Gastrocnemius medialis (tissue), 4 donors: ENCODE measurements around the gene XG. TPM values are rescaled to one million over a fixed set of nuclear protein-coding genes. Genes with fewer than 3 reads are reported as not detected.

Source experiments
- ATAC-seq, 2 donors: fragments of 150-250 bp; one replicate each; pipeline ENCODE4 v1.9.1; 2016
- DNase-seq, 2 donors: peaks; one replicate each; pipeline ENCODE4 v3.0.0-alpha.2; 2019
- H3K27ac ChIP-seq, 4 donors: fragments of 200-600 bp; sonication (generic); 1 replicate in 1 of 4; 2 replicates in 3 of 4; pipeline ENCODE4 v1.5.1; 2016 to 2018; ENCODE audit warnings: mild to moderate bottlenecking in 2 of 4, moderate library complexity in 1 of 4
- H3K27me3 ChIP-seq, 3 donors: fragments of 200-600 bp; sonication (generic) in 2 of 3; 1 replicate in 1 of 3; 2 replicates in 2 of 3; pipeline versions ENCODE4 v1.5.1 to v1.6.0; 2016 to 2019; ENCODE audit warnings: mild to moderate bottlenecking in 1 of 3, moderate library complexity in 1 of 3
- H3K36me3 ChIP-seq, 2 donors: fragments of 200-600 bp; sonication (generic) in 1 of 2; one replicate each; pipeline ENCODE4 v1.5.1; 2017 to 2018
- H3K4me1 ChIP-seq, 2 donors: fragments of 200-600 bp; sonication (generic) in 1 of 2; one replicate each; pipeline ENCODE4 v1.5.1; 2016 to 2017; ENCODE audit warnings: mild to moderate bottlenecking in 2 of 2
- H3K4me3 ChIP-seq, 4 donors: fragments of 200-600 bp; sonication (generic) in 3 of 4; 1 replicate in 1 of 4; 2 replicates in 3 of 4; pipeline ENCODE4 v1.5.1; 2016 to 2019; ENCODE audit warnings: mild to moderate bottlenecking in 2 of 4
- H3K9me3 ChIP-seq, 3 donors: fragments of 200-600 bp; sonication (generic) in 2 of 3; 1 replicate in 1 of 3; 2 replicates in 2 of 3; pipeline ENCODE4 v1.5.1; 2016 to 2019
- POLR2A ChIP-seq, 2 donors: fragments of 450-650 bp; IDR thresholded peaks; one replicate each; pipeline ENCODE4 v1.6.1; 2017; ENCODE audit warnings: antibody characterized with exemption in 2 of 2, mild to moderate bottlenecking in 2 of 2, moderate library complexity in 2 of 2
- in situ Hi-C, 4 donors: fragments of 200-750 bp; cut with MboI; loops; one replicate each; pipeline versions ENCODE4 v1.15.0 to v1.8.0; 2017; ENCODE audit warnings: low sequenced_read_pairs in 4 of 4
- intact Hi-C: fragments of 100-400 bp; cut with DNase I; formaldehyde crosslinking; loops from one replicate; pipeline ENCODE4 v1.15.1; 2023; ENCODE audit warnings: low total_unique reads
- total RNA-seq, 4 donors: library from RNA; depleted of rRNA; stranded (reverse); fragments of >200 nt; gene quantifications; one replicate each; pipeline versions ENCODE4 v1.1.0 to v1.2.3, GENCODE V29; 2016
- TF ChIP-seq, protein P1 (sequence below), 5 experiments: fragments of 450-650 bp in 3 of 5; fragments of 200-600 bp in 2 of 5; sonication (generic) in 2 of 5; IDR thresholded peaks in 4 of 5; conservative IDR thresholded peaks in 1 of 5; 1 replicate in 4 of 5; 2 replicates in 1 of 5; pipeline ENCODE4 v1.5.1; 2016 to 2019; ENCODE audit warnings: antibody characterized with exemption in 5 of 5, mild to moderate bottlenecking in 3 of 5, moderate library complexity in 3 of 5

Gene XG
- total RNA-seq, 4 donors from 2014 or later, result 0.97 to 2.4 (median 1.9) TPM

DNA sequence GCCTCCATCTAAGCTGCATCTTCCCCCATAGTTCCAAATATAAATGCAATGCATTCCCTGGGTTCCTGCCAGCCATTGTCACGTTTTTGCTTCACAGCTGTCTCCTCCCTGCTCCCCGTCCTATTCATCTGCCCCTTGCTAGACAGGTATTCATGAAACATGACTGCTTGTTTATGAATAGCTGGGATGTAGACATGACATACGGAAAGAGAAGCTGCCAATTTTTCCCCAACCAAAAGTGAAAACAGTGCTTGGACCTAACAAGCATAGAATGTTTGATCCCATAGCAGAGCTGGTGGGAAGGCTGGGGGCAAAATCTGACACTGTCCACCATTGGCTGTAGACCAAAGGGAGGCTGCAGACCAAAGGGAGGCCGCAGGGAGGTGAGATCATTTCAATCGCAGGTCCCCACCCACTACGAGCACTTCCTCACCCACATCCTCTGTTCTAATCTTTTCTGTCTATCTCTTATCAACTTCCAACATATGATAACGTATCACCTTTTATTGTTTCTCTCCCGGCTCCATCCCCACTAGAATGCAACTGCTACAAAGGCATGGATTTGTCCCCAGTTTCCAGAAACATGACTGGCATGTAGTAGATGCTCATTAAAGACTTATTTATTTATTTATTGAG, 68.4 kb downstream of the XG start:
- DNase-seq (no peak), ATAC-seq (no peak)
- in situ Hi-C loops (loop anchor here in 1 of 4 donors (25.0 kb wide), 1 partner anchor 158 kb away; no protein-coding TSS in a partner anchor), intact Hi-C loops (no loop called here)
- H3K27ac ChIP-seq, result no peak overlapping the region
- H3K4me1 ChIP-seq, result no peaks in the 10 kb centered on the region
- peaks cover 0 to 7% (median 0%) of the 10 kb centered on the region in 3 donors for H3K27me3 ChIP-seq
- TF ChIP-seq, protein P1, sequence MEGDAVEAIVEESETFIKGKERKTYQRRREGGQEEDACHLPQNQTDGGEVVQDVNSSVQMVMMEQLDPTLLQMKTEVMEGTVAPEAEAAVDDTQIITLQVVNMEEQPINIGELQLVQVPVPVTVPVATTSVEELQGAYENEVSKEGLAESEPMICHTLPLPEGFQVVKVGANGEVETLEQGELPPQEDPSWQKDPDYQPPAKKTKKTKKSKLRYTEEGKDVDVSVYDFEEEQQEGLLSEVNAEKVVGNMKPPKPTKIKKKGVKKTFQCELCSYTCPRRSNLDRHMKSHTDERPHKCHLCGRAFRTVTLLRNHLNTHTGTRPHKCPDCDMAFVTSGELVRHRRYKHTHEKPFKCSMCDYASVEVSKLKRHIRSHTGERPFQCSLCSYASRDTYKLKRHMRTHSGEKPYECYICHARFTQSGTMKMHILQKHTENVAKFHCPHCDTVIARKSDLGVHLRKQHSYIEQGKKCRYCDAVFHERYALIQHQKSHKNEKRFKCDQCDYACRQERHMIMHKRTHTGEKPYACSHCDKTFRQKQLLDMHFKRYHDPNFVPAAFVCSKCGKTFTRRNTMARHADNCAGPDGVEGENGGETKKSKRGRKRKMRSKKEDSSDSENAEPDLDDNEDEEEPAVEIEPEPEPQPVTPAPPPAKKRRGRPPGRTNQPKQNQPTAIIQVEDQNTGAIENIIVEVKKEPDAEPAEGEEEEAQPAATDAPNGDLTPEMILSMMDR (IDR thresholded peaks at IDR 0.05 in 4 of 5, conservative IDR thresholded peaks at IDR 0.05 in 1 of 5), result no peak
- TF ChIP-seq POLR2A (IDR thresholded peaks at IDR 0.05), result no peak
- H3K36me3 ChIP-seq, result no peaks in the 10 kb centered on the region
- H3K4me3 ChIP-seq, result no peak overlapping the region
- no peaks in the 10 kb centered on the region for H3K9me3 ChIP-seq

DNA sequence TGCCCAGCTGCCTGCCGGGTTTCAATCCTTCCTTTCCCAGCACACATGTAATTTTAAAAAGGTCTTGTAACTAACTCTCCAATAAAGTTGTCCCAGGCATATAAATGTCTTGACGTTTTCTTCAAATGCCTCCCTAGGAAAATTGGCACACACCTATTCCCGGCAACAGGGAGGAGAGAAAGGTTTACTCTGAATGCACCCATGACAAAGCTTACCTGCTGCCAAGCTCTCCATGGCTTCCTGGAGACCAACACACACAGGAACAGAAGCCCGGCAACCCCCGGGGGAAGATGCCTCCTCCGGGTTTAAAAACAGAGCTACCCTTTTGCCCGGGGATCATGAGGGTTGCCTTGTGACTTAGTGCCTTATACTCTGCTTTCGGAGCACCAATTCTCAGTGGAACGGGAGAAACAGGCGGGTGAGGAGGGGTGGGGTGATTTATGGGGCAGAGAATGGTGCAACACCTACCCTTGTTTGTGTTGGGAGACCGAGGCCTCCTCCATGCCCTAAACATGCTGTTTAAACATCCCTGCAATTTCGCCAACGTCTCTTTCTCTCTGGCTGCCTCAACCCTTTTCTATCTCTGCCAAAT, 72.1 kb downstream of the XG start:
- Histone ChIP-seq H3K36me3 (no peaks in the 10 kb centered on the region), H3K27me3 (peaks cover 0 to 12% (median 9%) of the 10 kb centered on the region in 3 donors), H3K27ac (no peak overlapping the region), H3K9me3 (no peaks in the 10 kb centered on the region), H3K4me3 (no peak overlapping the region), H3K4me1 (no peaks in the 10 kb centered on the region)
- TF ChIP-seq, protein P1 (IDR thresholded peaks at IDR 0.05 in 4 of 5, conservative IDR thresholded peaks at IDR 0.05 in 1 of 5), result no peak
- TF ChIP-seq POLR2A (IDR thresholded peaks at IDR 0.05), result no peak
- in situ Hi-C loops (loop anchor here in 1 of 4 donors (25.0 kb wide), 1 partner anchor 162 kb away; no protein-coding TSS in a partner anchor), intact Hi-C loops (no loop called here)
- DNase-seq (no peak), ATAC-seq (no peak)

DNA sequence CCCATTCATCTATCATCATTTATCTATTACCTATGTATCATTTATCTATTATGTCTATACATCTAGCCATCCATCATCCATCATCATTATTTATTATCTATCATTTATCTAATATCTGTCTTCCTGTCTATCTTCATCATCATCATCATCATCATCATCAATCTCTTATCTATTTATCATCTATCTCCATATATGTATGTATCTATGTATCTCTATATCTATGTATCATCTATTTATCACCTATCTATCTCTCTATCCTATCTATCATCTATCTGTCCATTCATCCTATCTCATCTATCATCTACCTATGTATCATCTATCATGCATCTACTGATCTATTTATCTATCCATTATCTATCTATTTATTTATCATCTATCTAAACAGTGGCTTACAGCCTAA, 73.0 kb downstream of the XG start:
- H3K27ac ChIP-seq, result no peak overlapping the region
- DNase-seq, result no peak
- TF ChIP-seq POLR2A (IDR thresholded peaks at IDR 0.05), result no peak
- TF ChIP-seq, protein P1 (IDR thresholded peaks at IDR 0.05 in 4 of 5, conservative IDR thresholded peaks at IDR 0.05 in 1 of 5), result no peak
- no peak overlapping the region for H3K4me3 ChIP-seq
- no peaks in the 10 kb centered on the region for H3K36me3 ChIP-seq
- H3K9me3 ChIP-seq, result no peaks in the 10 kb centered on the region
- H3K27me3 ChIP-seq, result peaks cover 0 to 20% (median 19%) of the 10 kb centered on the region in 3 donors
- in situ Hi-C loops, result loop anchor here in 1 of 4 donors (25.0 kb wide), 1 partner anchor 163 kb away; no protein-coding TSS in a partner anchor
- no peaks in the 10 kb centered on the region for H3K4me1 ChIP-seq
- intact Hi-C loops, result no loop called here
- ATAC-seq, result no peak

DNA sequence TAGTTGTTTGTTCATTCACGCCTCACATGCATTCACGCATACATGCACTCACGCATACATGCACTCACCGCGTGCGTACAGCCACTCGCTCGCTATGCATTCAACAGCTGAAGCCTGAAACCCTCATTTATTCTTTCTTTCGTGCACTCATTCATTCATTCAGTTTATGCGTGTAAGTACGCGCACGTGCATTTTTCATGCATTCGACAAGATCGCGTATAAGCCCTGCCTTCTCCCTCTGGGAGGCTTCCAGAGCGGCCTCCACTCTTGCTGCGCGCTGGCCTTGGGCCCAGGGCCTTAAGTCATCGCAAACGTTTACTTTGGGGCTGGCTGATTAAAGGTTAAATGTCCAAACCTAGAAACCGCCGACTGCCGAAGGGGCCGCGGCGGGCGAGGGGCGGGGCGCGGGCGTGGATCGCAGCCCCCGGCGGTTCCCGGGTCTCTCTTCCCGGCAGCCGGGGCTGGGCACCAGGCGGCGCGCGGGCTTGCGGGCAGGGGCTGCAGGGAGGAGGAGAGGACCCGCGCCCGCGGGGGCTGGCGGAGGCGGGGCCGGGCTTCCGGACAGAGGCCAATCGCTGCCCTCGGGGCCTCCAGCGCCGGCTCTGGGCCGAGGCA, 76.6 kb downstream of the XG start, which contains the start of gene GYG2:
TSS of gene GYG2 (plus strand) at position 587 of the 615 bp plus-strand sequence. CDS start 1,259 bp downstream, outside the sequence.
- ATAC-seq (no peak), DNase-seq (no peak)
- Histone ChIP-seq H3K36me3 (no peaks in the 10 kb centered on the region), H3K9me3 (no peaks in the 10 kb centered on the region), H3K4me1 (no peaks in the 10 kb centered on the region), H3K27me3 (peaks cover 0 to 38% (median 32%) of the 10 kb centered on the region in 3 donors), H3K4me3 (peak within 1 kb of the TSS in 1 of 4 donors; percentile 18), H3K27ac (no peak within 1 kb of the TSS)
- intact Hi-C loops (no loop called here), in situ Hi-C loops (no loop called here)
- TF ChIP-seq POLR2A (IDR thresholded peaks at IDR 0.05), result no peak
- TF ChIP-seq, protein P1 (IDR thresholded peaks at IDR 0.05 in 4 of 5, conservative IDR thresholded peaks at IDR 0.05 in 1 of 5), result no peak
